Osteocyte (in vitro differentiated cells): ENCODE data around the gene THUMPD3. TPM values are rescaled to one million over a fixed set of nuclear protein-coding genes. Genes with fewer than 3 reads are reported as not detected.

Source experiments
- DNase-seq: peaks from one replicate; pipeline ENCODE4 v3.0.0; 2021; ENCODE audit warnings: mixed read lengths; ENCODE audit not compliant: unreplicated experiment; ENCODE audit errors: extremely low spot score
- H3K27ac Mint-ChIP-seq: one replicate; pipeline ENCODE4 v1.8.0; 2021; ENCODE audit warnings: mild to moderate bottlenecking, mixed read lengths; ENCODE audit not compliant: unreplicated experiment
- H3K27me3 Mint-ChIP-seq: one replicate; pipeline ENCODE4 v1.8.0; 2021; ENCODE audit warnings: mixed read lengths; ENCODE audit not compliant: unreplicated experiment
- H3K36me3 Mint-ChIP-seq: one replicate; pipeline ENCODE4 v1.8.0; 2021; ENCODE audit warnings: mixed read lengths; ENCODE audit not compliant: unreplicated experiment
- H3K4me1 Mint-ChIP-seq: one replicate; pipeline ENCODE4 v1.8.0; 2021; ENCODE audit warnings: mixed read lengths; ENCODE audit not compliant: unreplicated experiment
- H3K4me3 Mint-ChIP-seq: one replicate; pipeline ENCODE4 v1.8.0; 2021; ENCODE audit warnings: mild to moderate bottlenecking, moderate library complexity, mixed read lengths; ENCODE audit not compliant: unreplicated experiment
- H3K9me3 Mint-ChIP-seq: one replicate; pipeline ENCODE4 v1.8.0; 2021; ENCODE audit warnings: mixed read lengths; ENCODE audit not compliant: unreplicated experiment
- total RNA-seq: library from RNA; stranded (reverse); gene quantifications from 2 replicates; pipeline ENCODE4 v1.2.1, GENCODE V29; 2021
- TF ChIP-seq, protein P1 (sequence below): fragments of 200-600 bp; sonication (generic); IDR thresholded peaks from 2 replicates; pipeline ENCODE4 v1.5.0; 2021; ENCODE audit warnings: antibody characterized with exemption, mild to moderate bottlenecking, moderate library complexity

The THUMPD3 gene
- total RNA-seq, 1 donor from 2014 or later, result 45.4 TPM

GRCh38 chr3:9401986-9402385, 39.1 kb downstream of the THUMPD3 start:
- Mint-ChIP-seq H3K4me3 (peak overlapping the region; percentile 45), H3K4me1 (peaks cover 76% of the 10 kb centered on the region), H3K9me3 (no peaks in the 10 kb centered on the region), H3K36me3 (no peaks in the 10 kb centered on the region), H3K27me3 (no peaks in the 10 kb centered on the region), H3K27ac (peak overlapping the region; percentile 79)
- TF ChIP-seq, protein P1, sequence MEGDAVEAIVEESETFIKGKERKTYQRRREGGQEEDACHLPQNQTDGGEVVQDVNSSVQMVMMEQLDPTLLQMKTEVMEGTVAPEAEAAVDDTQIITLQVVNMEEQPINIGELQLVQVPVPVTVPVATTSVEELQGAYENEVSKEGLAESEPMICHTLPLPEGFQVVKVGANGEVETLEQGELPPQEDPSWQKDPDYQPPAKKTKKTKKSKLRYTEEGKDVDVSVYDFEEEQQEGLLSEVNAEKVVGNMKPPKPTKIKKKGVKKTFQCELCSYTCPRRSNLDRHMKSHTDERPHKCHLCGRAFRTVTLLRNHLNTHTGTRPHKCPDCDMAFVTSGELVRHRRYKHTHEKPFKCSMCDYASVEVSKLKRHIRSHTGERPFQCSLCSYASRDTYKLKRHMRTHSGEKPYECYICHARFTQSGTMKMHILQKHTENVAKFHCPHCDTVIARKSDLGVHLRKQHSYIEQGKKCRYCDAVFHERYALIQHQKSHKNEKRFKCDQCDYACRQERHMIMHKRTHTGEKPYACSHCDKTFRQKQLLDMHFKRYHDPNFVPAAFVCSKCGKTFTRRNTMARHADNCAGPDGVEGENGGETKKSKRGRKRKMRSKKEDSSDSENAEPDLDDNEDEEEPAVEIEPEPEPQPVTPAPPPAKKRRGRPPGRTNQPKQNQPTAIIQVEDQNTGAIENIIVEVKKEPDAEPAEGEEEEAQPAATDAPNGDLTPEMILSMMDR, result no peak
- DNase-seq, result no peak

DNA sequence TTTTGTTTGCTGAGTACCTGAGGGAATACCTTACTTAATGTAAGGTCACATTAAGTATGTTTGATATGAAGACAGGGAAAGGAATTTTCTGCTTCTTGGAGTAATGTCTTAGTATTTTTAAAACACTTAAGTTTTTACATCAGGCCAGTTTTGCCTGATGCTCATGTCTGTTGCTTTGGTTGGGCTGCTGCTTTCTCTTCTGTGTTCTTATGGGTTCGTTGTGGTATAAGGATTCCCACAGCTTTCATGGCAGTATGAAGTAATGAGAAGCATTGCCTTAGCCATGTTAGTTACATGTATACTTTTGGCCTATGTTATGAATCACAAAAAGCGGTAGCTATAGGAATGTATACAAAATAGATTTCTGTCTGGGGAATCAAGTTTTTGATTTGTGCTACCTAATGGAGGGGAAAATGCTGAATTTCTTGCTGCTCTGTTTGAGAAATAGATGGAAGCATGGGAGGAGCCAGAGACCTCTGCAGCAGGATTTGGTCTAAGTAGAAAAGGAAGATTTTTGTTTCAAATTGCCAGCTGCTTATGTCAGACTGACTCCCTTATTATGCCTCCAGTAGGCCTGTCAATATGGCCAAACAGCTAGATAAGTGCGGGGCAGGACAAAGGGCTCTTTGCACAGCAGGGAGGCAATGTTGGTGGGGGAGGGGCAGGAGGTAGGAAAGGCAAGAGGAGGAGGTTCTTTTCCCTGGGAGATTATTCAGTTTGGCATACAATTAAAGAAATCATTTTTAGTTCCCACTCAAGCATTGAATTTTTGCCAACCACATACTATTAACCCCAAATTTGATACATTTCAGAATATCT, 39.8 kb downstream of the THUMPD3 start:
- H3K27ac Mint-ChIP-seq, result peak overlapping the region; percentile 79
- no peaks in the 10 kb centered on the region for H3K27me3 Mint-ChIP-seq
- no peaks in the 10 kb centered on the region for H3K9me3 Mint-ChIP-seq
- peaks cover 82% of the 10 kb centered on the region for H3K4me1 Mint-ChIP-seq
- TF ChIP-seq, protein P1, result no peak
- no peak for DNase-seq
- H3K4me3 Mint-ChIP-seq, result peak overlapping the region; percentile 45
- no peaks in the 10 kb centered on the region for H3K36me3 Mint-ChIP-seq

- no peaks in the 10 kb centered on the region for H3K36me3 Mint-ChIP-seq
- TF ChIP-seq, protein P1, result no peak
- H3K27me3 Mint-ChIP-seq, result no peaks in the 10 kb centered on the region
- peaks cover 84% of the 10 kb centered on the region for H3K4me1 Mint-ChIP-seq
- H3K4me3 Mint-ChIP-seq, result no peak overlapping the region
- peak overlapping the region; percentile 79 for H3K27ac Mint-ChIP-seq
- no peak for DNase-seq
- no peaks in the 10 kb centered on the region for H3K9me3 Mint-ChIP-seq
Measured at GRCh38 chr3:9403463-9403862, 40.6 kb downstream of the THUMPD3 start.

DNA sequence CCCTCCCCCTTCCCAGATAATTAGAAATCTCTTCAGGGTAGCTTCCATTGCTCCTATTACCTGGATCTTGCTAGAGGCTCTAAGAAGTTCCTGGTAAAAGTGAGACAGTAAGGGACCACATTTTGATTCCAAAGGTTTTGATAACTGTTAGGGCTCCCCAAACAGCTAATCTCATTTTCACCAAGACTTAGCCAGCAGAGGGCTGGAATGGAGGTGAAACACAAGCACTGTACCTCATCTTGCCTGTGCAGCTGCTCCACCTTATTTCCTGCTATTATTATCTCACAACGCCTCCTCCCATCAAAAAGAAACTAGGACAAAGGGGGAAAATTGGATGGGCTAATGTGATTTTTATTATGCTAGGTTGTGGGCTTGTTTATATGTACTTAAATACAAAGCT, 41.8 kb downstream of the THUMPD3 start:
- no peak for DNase-seq
- TF ChIP-seq, protein P1, result no peak
- H3K27ac Mint-ChIP-seq, result peak overlapping the region; percentile 34
- H3K4me3 Mint-ChIP-seq, result no peak overlapping the region
- H3K9me3 Mint-ChIP-seq, result no peaks in the 10 kb centered on the region
- peaks cover 88% of the 10 kb centered on the region for H3K4me1 Mint-ChIP-seq
- H3K27me3 Mint-ChIP-seq, result no peaks in the 10 kb centered on the region
- H3K36me3 Mint-ChIP-seq, result peaks cover 6% of the 10 kb centered on the region

DNA sequence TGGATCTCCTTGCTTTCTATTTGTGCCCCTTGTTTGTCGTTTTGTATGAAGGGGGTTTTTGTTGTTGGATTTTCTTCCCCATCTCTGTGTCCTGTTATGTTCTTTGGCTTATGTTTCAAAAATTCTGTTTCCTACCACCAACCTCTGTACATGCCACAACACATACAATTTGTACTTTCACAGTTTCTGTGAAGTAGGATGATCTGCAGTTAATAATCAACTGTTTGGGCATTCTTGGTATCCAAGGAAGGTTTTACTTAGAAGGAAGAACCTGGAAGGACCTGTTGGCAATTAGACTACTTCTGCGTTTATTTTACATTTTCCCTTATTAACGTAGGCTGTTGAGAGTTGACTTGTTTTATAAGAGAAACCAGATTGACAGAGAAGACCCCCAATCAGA, 42.9 kb downstream of the THUMPD3 start:
- peaks cover 6% of the 10 kb centered on the region for H3K36me3 Mint-ChIP-seq
- DNase-seq, result no peak
- H3K27ac Mint-ChIP-seq, result peak overlapping the region; percentile 4
- no peaks in the 10 kb centered on the region for H3K9me3 Mint-ChIP-seq
- H3K4me1 Mint-ChIP-seq, result peaks cover 85% of the 10 kb centered on the region
- TF ChIP-seq, protein P1, result no peak
- H3K27me3 Mint-ChIP-seq, result no peaks in the 10 kb centered on the region
- no peak overlapping the region for H3K4me3 Mint-ChIP-seq
